ENCODE data around the gene RETREG1. TPM values are rescaled to one million over a fixed set of nuclear protein-coding genes. Genes with fewer than 3 reads are reported as not detected.

RETREG1 gene
- total and polyA plus RNA-seq, 2 of the 13 experiments (the other 11 are each of a cell fraction or from before 2014, with no cell fraction given), result 0.07 TPM; not detected in 1

- peaks cover 10% of the 10 kb centered on the region; the same call in 1 of the 2 replicates for H4K20me1 ChIP-seq (ENCODE audit: insufficient read depth, low read length)
- peak within 1 kb of the TSS; percentile 89 for H3K27ac ChIP-seq (ENCODE audit: extremely low read length, insufficient read depth, low read length)
- in situ Hi-C loops (cut with HindIII; ENCODE audit: extremely low pct_ligation_motif_present, low pct_unique_long_range_greater_than_20kb), result no loop called here
- CTCF ChIA-PET (ENCODE audit: low intra/inter-chr PET ratio, low total read pairs), result no interaction called here
- no peaks in the 10 kb centered on the region; a peak in 1 of 5 replicates for H3K27me3 ChIP-seq (ENCODE audit: control insufficient read depth in 1 of 2, insufficient read depth in 2 of 2, low read length in 2 of 2)
- H3K4me3 ChIP-seq (replicated peaks in 1 of 3; ENCODE audit: insufficient read depth in 1 of 3, low read depth in 2 of 3, low read length in 3 of 3), result peak within 1 kb of the TSS; percentile 76 to 99 (median 97)
- TSS peak; percentile 72 for BruUV-seq (replicated peaks)
- DNase-seq (ENCODE audit: low spot score) (peak; percentile 91), ATAC-seq (peak; percentile 97), FAIRE-seq (peak; percentile 71)
- peaks cover 56% of the 10 kb centered on the region for H3K4me1 ChIP-seq (ENCODE audit: insufficient read depth, low read length)
- POLR2A ChIA-PET, result interaction anchor here (0.6 to 0.9 kb wide), 2 partner anchors 10 to 196 kb away, joined by 3 to 4 read pairs; no protein-coding TSS in a partner anchor
- whole genome bisulfite sequencing (ENCODE audit: low lambda C conversion rate), result 0% methylated on average over 5 of the region's 75 CpGs
- intact Hi-C loops (cut with micrococcal nuclease; ENCODE audit: unreplicated experiment), result loop anchor here (1.0 to 10.0 kb wide), 3 partner anchors 9 to 269 kb away; no protein-coding TSS in a partner anchor
- no peaks in the 10 kb centered on the region for H3K9me3 ChIP-seq (ENCODE audit: low read length)
- H2AFZ ChIP-seq (ENCODE audit: low read length), result no peak within 1 kb of the TSS
- peak within 1 kb of the TSS; percentile 74 for H3K4me2 ChIP-seq (ENCODE audit: low read depth, low read length)
- H3K79me2 ChIP-seq (ENCODE audit: insufficient read depth, low read length), result peaks cover 45% of the 10 kb centered on the region
- H3K36me3 ChIP-seq (replicated peaks in 1 of 2; ENCODE audit: control insufficient read depth in 1 of 2, insufficient read depth in 2 of 2, low read length in 2 of 2), result peaks cover 11 to 27% of the 10 kb centered on the region in 2 experiments; a peak in 4 of 5 replicates
- H3K9ac ChIP-seq (ENCODE audit: insufficient read depth, low read depth, low read length), result peak within 1 kb of the TSS; percentile 96
- TF ChIP-seq ZNF142 (CRISPR knock-in tag; IDR thresholded peaks at IDR 0.05) (no peak; the same call in 1 of the 2 replicates), ZNF563 (CRISPR knock-in tag; IDR thresholded peaks at IDR 0.05) (peak; percentile 31; the same call in 1 of the 2 replicates), ZNF318 (CRISPR knock-in tag; IDR thresholded peaks at IDR 0.05) (no peak), PAF1 (CRISPR knock-in tag; IDR thresholded peaks at IDR 0.05) (no peak), REXO4 (CRISPR knock-in tag; IDR thresholded peaks at IDR 0.05; ENCODE audit: borderline replicate concordance) (no peak), ZNF784 (CRISPR knock-in tag; IDR thresholded peaks at IDR 0.05; ENCODE audit: borderline replicate concordance) (0 out of 2 replicates have a peak, but pooled peaks have one; percentile 31)
Observed at GRCh38 chr5:16465544-16466432, 151.0 kb downstream of the RETREG1 start, which contains the start of gene ZNF622. Gene ZNF622 (minus strand): TSS chr5:16465800. CDS start chr5:16465665, 135 bp downstream.

Data from HepG2 (cell line).